Liver (tissue), 3 donors: ENCODE measurements around the gene EMC6.

Source experiments
- CTCF ChIP-seq: fragments of 150-350 bp; IDR thresholded peaks from 2 replicates; pipeline ENCODE4 v1.5.1; 2017; ENCODE audit warnings: improper control_type of control experiment, low read depth, low read length; ENCODE audit not compliant: missing input control
- EGR1 ChIP-seq, 2 donors: IDR thresholded peaks; 2 replicates each; pipeline ENCODE4 v1.6.1; 2016 to 2018; ENCODE audit warnings: antibody characterized with exemption in 2 of 2, low read depth in 2 of 2
- GABPA ChIP-seq, 2 donors: IDR thresholded peaks in 1 of 2; conservative IDR thresholded peaks in 1 of 2; 2 replicates each; pipeline ENCODE4 v1.6.1; 2016; ENCODE audit warnings: antibody characterized with exemption in 2 of 2, mild to moderate bottlenecking in 1 of 2, moderate library complexity in 1 of 2
- HNF4G ChIP-seq: IDR thresholded peaks from 2 replicates; pipeline ENCODE4 v1.6.1; 2016; ENCODE audit warnings: antibody characterized with exemption
- JUND ChIP-seq, 2 donors: IDR thresholded peaks; 2 replicates each; pipeline ENCODE4 v1.6.1; 2016; ENCODE audit warnings: antibody characterized with exemption in 2 of 2
- RAD21 ChIP-seq, 2 donors: IDR thresholded peaks; 2 replicates each; pipeline ENCODE4 v1.6.1; 2016; ENCODE audit warnings: antibody characterized with exemption in 2 of 2, mild to moderate bottlenecking in 2 of 2
- REST ChIP-seq: IDR thresholded peaks from 2 replicates; pipeline ENCODE4 v1.6.1; 2016; ENCODE audit warnings: antibody characterized with exemption, mild to moderate bottlenecking
- SP1 ChIP-seq: IDR thresholded peaks from 2 replicates; pipeline ENCODE4 v1.6.1; 2018; ENCODE audit warnings: antibody characterized with exemption, mild to moderate bottlenecking
- TAF1 ChIP-seq: conservative IDR thresholded peaks from 2 replicates; pipeline ENCODE4 v1.6.1; 2016; ENCODE audit warnings: antibody characterized with exemption, mild to moderate bottlenecking
- TF ChIP-seq, protein P1 (sequence below): IDR thresholded peaks from 2 replicates; pipeline ENCODE4 v1.6.1; 2016; ENCODE audit warnings: antibody characterized with exemption
- TF ChIP-seq, protein P2 (sequence below): IDR thresholded peaks from 2 replicates; pipeline ENCODE4 v1.6.1; 2016; ENCODE audit warnings: antibody characterized with exemption
- donor health status: healthy.
- donor health status: healthy.

- TF ChIP-seq GABPA (IDR thresholded peaks at IDR 0.05 in 1 of 2, conservative IDR thresholded peaks at IDR 0.05 in 1 of 2) (no peak), CTCF (no peak), SP1 (no peak), RAD21 (IDR thresholded peaks at IDR 0.05) (no peak), HNF4G (no peak), REST (no peak), JUND (IDR thresholded peaks at IDR 0.05) (no peak), EGR1 (IDR thresholded peaks at IDR 0.05; ENCODE audit: low read depth in 2 of 2) (no peak), TAF1 (no peak)
- TF ChIP-seq, protein P1, sequence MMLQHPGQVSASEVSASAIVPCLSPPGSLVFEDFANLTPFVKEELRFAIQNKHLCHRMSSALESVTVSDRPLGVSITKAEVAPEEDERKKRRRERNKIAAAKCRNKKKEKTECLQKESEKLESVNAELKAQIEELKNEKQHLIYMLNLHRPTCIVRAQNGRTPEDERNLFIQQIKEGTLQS = no peak
- TF ChIP-seq, protein P2, sequence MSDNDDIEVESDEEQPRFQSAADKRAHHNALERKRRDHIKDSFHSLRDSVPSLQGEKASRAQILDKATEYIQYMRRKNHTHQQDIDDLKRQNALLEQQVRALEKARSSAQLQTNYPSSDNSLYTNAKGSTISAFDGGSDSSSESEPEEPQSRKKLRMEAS = no peak
These were observed 20.2 kb downstream of the EMC6 start for GRCh38 chr17:3688852-3689261.
